ENCODE measurements around the gene PIK3R1.

DNA sequence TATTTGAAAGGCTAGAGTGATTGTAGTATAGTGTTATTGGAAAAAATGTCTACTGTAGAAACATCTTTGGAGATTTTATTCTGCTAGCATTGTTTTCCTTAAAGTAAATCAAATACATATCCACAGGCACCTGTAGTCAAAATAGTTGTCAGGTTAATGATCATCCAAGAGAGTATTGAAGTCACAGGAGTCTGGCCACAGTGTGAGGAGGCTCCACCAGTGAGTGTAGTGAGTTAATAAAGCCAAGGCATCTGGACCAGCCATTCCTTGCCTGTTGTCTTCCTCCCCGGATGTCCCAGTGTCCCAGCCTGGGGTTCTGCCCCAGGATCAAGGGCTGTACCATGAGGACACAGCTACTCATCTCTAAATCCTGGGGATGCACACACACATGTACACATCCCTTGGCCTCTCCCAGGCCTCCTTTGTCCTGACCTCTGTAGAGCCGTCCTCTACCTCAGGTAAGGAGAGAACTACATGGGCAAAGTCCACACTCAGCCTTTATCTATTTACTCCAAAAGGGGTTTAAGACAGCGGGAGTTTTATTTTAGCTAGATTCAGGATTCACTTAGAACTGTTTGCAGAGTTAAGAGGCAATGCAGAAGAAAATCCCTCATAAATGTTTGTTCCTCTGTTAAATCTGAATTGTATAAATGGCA, 3.7 kb downstream of the PIK3R1 start:
- TF ChIP-seq EZH2phosphoT487 (IDR thresholded peaks at IDR 0.05; ENCODE audit: borderline replicate concordance, low read length) (no peak), CTCF (IDR thresholded peaks at IDR 0.05; ENCODE audit: low read depth, low read length, poor library complexity, severe bottlenecking) (no peak)
